ENCODE measurements around the gene RIPPLY1.
"Not testable (repeated sequence)": the region's sequence is repeated elsewhere in the genome, so short reads cannot be mapped to it uniquely, and the experiment has no call there.

RIPPLY1 gene

DNA sequence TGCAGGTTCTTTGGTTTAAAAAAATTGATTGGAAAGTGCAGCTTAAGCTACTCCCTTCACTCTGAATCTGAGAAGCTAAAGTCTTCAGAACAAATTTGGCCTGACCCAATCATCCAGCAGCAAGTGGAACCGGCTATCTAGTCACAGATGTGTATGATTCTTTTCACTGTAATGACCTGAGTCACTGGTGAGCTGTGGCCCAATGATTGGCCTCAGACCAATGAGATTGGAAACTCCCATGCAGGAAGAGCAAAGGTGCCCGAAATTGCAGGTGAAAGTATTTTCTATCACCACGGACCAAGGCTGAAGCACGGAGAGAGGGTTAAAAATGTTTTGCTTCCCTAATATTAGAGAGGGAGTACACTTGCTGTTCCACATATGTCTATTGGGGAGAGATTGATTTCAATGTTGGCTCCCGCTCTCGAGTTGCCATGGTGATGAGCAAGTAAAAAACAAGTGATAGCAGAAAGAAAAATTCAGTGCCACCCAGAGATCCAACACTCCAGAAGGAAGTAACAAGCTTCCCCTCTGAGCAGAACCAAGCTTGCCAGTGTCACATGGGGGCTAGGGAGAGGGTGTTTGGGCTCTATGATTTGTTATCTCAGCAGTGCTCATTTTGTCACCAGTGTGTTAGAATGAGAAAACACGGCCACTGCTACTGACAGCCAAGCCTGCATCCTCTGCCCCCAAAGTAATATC lies 11.2 kb downstream of the RIPPLY1 start:
- TF ChIP-seq MYC (IDR thresholded peaks at IDR 0.05; ENCODE audit: low read depth, low read length): no peak
- TF ChIP-seq, protein P1, sequence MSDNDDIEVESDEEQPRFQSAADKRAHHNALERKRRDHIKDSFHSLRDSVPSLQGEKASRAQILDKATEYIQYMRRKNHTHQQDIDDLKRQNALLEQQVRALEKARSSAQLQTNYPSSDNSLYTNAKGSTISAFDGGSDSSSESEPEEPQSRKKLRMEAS (IDR thresholded peaks at IDR 0.05; ENCODE audit: low read depth, low read length): no peak
- TF ChIP-seq, protein P2, sequence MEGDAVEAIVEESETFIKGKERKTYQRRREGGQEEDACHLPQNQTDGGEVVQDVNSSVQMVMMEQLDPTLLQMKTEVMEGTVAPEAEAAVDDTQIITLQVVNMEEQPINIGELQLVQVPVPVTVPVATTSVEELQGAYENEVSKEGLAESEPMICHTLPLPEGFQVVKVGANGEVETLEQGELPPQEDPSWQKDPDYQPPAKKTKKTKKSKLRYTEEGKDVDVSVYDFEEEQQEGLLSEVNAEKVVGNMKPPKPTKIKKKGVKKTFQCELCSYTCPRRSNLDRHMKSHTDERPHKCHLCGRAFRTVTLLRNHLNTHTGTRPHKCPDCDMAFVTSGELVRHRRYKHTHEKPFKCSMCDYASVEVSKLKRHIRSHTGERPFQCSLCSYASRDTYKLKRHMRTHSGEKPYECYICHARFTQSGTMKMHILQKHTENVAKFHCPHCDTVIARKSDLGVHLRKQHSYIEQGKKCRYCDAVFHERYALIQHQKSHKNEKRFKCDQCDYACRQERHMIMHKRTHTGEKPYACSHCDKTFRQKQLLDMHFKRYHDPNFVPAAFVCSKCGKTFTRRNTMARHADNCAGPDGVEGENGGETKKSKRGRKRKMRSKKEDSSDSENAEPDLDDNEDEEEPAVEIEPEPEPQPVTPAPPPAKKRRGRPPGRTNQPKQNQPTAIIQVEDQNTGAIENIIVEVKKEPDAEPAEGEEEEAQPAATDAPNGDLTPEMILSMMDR (IDR thresholded peaks at IDR 0.05; ENCODE audit: low read depth, low read length): no peak
- TF ChIP-seq POLR2A (IDR thresholded peaks at IDR 0.05; ENCODE audit: extremely low read depth, insufficient read length): no peak
- H3K4me3 ChIP-seq (ENCODE audit: low read depth, low read length): no peak overlapping the region
- no peak for DNase-seq (ENCODE audit: low read depth)

DNA sequence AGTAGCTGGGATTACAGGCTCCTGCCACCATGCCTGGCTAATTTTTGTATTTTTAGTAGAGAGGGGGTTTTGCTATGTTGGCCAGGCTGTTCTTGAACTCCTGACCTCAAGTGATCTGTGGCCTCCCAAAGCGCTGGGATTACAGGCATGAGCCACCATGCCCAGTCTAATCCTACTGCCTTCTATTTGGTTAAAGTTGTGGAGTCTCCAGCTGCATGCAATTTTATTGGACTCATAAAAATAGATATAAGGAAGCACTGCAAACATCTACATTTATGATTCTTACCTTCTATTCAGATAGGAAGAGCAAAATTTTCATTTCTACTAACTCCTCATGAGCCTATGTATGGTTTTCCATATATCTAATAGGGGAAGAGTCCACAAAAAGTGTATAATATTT lies 13.7 kb downstream of the RIPPLY1 start:
- no peak overlapping the region for H3K4me3 ChIP-seq (ENCODE audit: low read depth, low read length)
- TF ChIP-seq POLR2A (IDR thresholded peaks at IDR 0.05; ENCODE audit: extremely low read depth, insufficient read length): no peak
- TF ChIP-seq, protein P2 (IDR thresholded peaks at IDR 0.05; ENCODE audit: low read depth, low read length): no peak
- no peak for TF ChIP-seq MYC (IDR thresholded peaks at IDR 0.05; ENCODE audit: low read depth, low read length)
- TF ChIP-seq, protein P1 (IDR thresholded peaks at IDR 0.05; ENCODE audit: low read depth, low read length): no peak
- no peak for DNase-seq (ENCODE audit: low read depth)

DNA sequence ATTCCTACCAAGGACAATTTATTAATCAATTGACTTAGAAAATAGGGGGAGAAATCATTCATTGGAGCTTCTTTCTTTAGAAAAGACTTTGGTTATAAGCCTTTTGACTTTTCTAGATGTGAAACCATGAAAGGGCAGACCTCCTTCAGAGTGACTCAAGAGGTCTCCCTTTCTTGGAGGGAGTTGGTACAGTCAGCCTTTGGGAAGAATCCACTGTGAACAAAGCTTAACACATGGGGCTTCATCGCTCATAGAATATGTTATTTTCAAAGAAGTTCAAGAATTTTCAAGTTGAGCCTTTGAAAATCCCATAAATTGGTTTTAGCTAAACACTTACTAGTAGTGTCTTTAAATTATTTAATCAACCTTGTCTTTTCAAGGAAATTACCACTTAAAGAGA lies 28.0 kb downstream of the RIPPLY1 start:
- DNase-seq (ENCODE audit: low read depth): no peak
- TF ChIP-seq, protein P2 (IDR thresholded peaks at IDR 0.05; ENCODE audit: low read depth, low read length): no peak
- TF ChIP-seq MYC (IDR thresholded peaks at IDR 0.05; ENCODE audit: low read depth, low read length) (no peak), POLR2A (IDR thresholded peaks at IDR 0.05; ENCODE audit: extremely low read depth, insufficient read length) (no peak)
- TF ChIP-seq, protein P1 (IDR thresholded peaks at IDR 0.05; ENCODE audit: low read depth, low read length): no peak
- no peak overlapping the region for H3K4me3 ChIP-seq (ENCODE audit: low read depth, low read length)

DNA sequence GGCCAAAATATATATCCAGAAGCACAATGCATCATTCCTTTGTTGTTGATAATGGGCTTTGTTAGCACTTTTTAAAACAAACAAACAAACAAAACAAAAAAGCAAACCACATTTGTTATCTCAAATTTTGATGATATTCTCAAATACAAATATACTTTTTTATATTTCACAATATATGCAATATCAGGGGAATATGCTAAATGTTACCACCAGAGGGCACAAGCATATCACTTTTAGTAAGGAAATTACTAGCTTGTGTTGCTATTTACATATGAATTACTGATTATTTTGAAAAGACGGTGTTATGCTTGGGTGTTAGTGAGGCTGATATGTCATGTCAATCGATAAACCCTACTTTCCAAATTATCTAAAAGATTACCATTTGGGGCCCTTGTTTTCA lies 29.1 kb downstream of the RIPPLY1 start:
- no peak overlapping the region for H3K4me3 ChIP-seq (ENCODE audit: low read depth, low read length)
- peak; percentile 33 for DNase-seq (ENCODE audit: low read depth)
- TF ChIP-seq POLR2A (IDR thresholded peaks at IDR 0.05; ENCODE audit: extremely low read depth, insufficient read length): no peak
- TF ChIP-seq, protein P1 (IDR thresholded peaks at IDR 0.05; ENCODE audit: low read depth, low read length): no peak
- no peak for TF ChIP-seq MYC (IDR thresholded peaks at IDR 0.05; ENCODE audit: low read depth, low read length)
- TF ChIP-seq, protein P2 (IDR thresholded peaks at IDR 0.05; ENCODE audit: low read depth, low read length): no peak

DNA sequence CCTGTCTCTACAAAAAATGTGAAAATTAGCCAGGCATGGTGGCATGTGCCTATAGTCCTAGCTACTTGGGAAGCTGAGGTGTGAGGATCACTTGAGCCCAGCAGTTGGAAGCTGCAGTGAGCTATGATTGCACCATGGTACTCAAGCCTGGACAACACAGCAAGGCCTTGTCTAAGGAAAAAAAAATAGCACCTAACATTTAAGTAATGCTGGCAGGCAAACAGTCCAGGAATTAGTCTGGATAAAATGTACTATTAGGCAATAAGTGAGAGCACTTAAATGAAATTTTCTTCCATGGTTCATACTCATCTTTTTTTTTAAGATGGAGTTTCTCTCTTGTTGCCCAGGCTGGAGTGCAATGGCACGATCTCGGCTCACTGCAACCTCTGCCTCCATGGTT lies 30.3 kb downstream of the RIPPLY1 start:
- H3K4me3 ChIP-seq (ENCODE audit: low read depth, low read length): not testable (repeated sequence)

DNA sequence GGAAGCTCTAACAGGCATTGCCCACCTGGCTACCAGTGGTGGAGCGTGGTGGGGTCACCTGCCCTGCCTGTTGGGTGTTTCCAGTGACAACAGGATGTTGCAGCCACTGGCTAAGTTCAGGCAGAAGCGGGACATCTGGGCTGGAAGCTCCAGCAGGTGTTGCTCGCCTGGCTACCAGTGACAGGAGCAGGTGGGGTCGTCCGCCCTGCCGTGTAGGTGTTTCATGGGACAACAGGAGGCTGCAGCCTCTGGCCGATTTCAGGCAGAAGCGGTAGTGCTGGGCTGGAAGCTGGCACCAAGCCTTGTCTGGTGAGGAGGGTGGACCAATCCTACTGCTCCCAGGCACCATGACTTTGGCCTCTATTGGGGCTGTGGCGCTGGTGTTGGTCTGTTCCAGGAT lies 39.4 kb downstream of the RIPPLY1 start:
- DNase-seq (ENCODE audit: low read depth): no peak
- TF ChIP-seq, protein P1 (IDR thresholded peaks at IDR 0.05; ENCODE audit: low read depth, low read length): no peak
- no peak for TF ChIP-seq POLR2A (IDR thresholded peaks at IDR 0.05; ENCODE audit: extremely low read depth, insufficient read length)
- TF ChIP-seq, protein P2 (IDR thresholded peaks at IDR 0.05; ENCODE audit: low read depth, low read length): no peak
- no peak for TF ChIP-seq MYC (IDR thresholded peaks at IDR 0.05; ENCODE audit: low read depth, low read length)
- no peak overlapping the region for H3K4me3 ChIP-seq (ENCODE audit: low read depth, low read length)

More for the DNA sequence above, 30.3 kb downstream of the RIPPLY1 start:
- DNase-seq (ENCODE audit: low read depth): not testable (repeated sequence)

All from NB4 (cell line).